Measurements from ENCODE around the gene MPHOSPH10. TPM values are rescaled to one million over a fixed set of nuclear protein-coding genes. Genes with fewer than 3 reads are reported as not detected.
A peak's percentile ranks its signal among the peaks of the same experiment; 100 is the strongest.

The MPHOSPH10 gene
- total RNA-seq, 1 experiment from 2014 or later = 26.9 TPM

DNA sequence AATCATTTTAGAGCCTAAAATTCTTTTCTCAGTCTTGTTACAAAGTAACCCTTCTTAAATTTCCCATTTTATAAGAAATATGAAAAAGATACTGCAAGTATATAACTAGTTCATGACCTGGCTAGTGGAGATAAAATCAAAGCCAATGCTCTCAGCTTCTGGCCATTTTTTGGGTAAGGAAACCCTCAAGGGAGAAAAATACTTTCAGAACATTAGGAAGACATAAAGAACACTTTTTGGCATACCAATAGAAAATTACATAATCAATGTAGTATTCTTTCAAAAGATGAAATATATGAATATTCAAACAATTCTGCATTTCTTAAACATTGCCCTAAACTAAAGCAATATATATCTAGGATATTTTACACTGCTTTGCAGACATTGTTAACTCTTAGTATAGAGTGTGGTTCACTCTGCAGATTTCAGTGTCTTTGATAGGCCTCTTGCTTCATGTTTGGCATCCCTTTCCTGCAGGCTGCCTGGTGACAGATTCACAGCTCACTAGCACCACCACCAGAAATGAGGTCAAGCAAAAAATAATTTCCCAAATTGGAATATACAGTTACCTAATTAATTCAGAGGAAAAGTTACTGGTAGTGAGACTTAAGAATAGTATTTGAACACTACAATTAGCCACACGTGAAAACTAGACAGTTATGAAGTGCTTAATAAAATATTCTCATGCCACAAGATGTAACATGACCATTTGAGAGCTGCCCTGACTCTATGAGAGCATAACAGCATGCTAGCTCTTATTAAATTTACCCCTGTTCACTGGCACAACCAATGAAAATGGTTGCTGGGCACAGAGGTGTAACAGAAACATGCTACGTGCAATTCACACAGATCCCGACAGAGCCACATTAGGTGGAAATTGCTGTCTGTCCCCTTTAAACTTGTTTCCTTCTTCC is 60.5 kb downstream of the MPHOSPH10 start:
- no peaks in the 10 kb centered on the region for H4K20me1 ChIP-seq (ENCODE audit: insufficient read depth)
- no peak for DNase-seq
- intact Hi-C loops (cut with micrococcal nuclease; ENCODE audit: unreplicated experiment) = no loop called here
- no peaks in the 10 kb centered on the region for H3K27me3 ChIP-seq (ENCODE audit: insufficient read depth, low read depth)
- H3F3A ChIP-seq (ENCODE audit: insufficient read depth, low read depth) = no peaks in the 10 kb centered on the region
- BruUV-seq (replicated peaks) = no TSS peak
- no peak overlapping the region for H2AFZ ChIP-seq
- H3K36me3 ChIP-seq (ENCODE audit: low read depth) = no peaks in the 10 kb centered on the region
- H3K27ac ChIP-seq = no peak overlapping the region
- H3K79me2 ChIP-seq (ENCODE audit: low read depth) = no peaks in the 10 kb centered on the region
- POLR2A ChIA-PET (ENCODE audit: unreplicated experiment) = no interaction called here
- H3K9me3 ChIP-seq (ENCODE audit: insufficient read depth, low read depth) = no peaks in the 10 kb centered on the region
- H3K4me1 ChIP-seq (replicated peaks; ENCODE audit: insufficient read depth) = no peaks in the 10 kb centered on the region
- no peak overlapping the region for H3K4me2 ChIP-seq
- H3K9me2 ChIP-seq (ENCODE audit: insufficient read depth) = no peaks in the 10 kb centered on the region
- CTCF ChIA-PET = interaction anchor here (0.5 kb wide), 1 partner anchor 36 kb away, joined by 4 read pairs; the partner anchor contains the start of gene PAIP2B
- TF ChIP-seq CTCF (conservative IDR thresholded peaks at IDR 0.05) (peak; percentile 58), EZH2 (IDR thresholded peaks at IDR 0.05; ENCODE audit: low read depth) (no peak)
- no peak overlapping the region for H3K4me3 ChIP-seq

- ChIA-PET CTCF (interaction anchor here (0.5 kb wide), 1 partner anchor 35 kb away, joined by 4 read pairs; the partner anchor contains the start of gene PAIP2B), POLR2A (ENCODE audit: unreplicated experiment) (no interaction called here)
- Histone ChIP-seq H2AFZ (no peak overlapping the region), H3K27ac (no peak overlapping the region), H3K27me3 (ENCODE audit: insufficient read depth, low read depth) (no peaks in the 10 kb centered on the region), H3K79me2 (ENCODE audit: low read depth) (no peaks in the 10 kb centered on the region), H4K20me1 (ENCODE audit: insufficient read depth) (no peaks in the 10 kb centered on the region), H3K4me1 (replicated peaks; ENCODE audit: insufficient read depth) (no peaks in the 10 kb centered on the region), H3F3A (ENCODE audit: insufficient read depth, low read depth) (no peaks in the 10 kb centered on the region), H3K36me3 (ENCODE audit: low read depth) (no peaks in the 10 kb centered on the region), H3K4me2 (no peak overlapping the region), H3K9me3 (ENCODE audit: insufficient read depth, low read depth) (no peaks in the 10 kb centered on the region), H3K9me2 (ENCODE audit: insufficient read depth) (no peaks in the 10 kb centered on the region), H3K4me3 (no peak overlapping the region)
- BruUV-seq (replicated peaks) = no TSS peak
- no peak for DNase-seq
- intact Hi-C loops (cut with micrococcal nuclease; ENCODE audit: unreplicated experiment) = no loop called here
- TF ChIP-seq CTCF (conservative IDR thresholded peaks at IDR 0.05) (no peak), EZH2 (IDR thresholded peaks at IDR 0.05; ENCODE audit: low read depth) (no peak)
Measured at GRCh38 chr2:71191570-71191943, 61.1 kb downstream of the MPHOSPH10 start.

Other genes with a start within 250 kb of the MPHOSPH10 start
- 0.58 TPM in 1 of 2 replicates, not detected in the other for gene VAX2, start 230.1 kb upstream of the MPHOSPH10 start, total RNA-seq (2021)
- gene ATP6V1B1, start 194.7 kb upstream of the MPHOSPH10 start, total RNA-seq (2021) = 7.8 and 13.9 TPM in 2 replicates
- gene ANKRD53, start 152.0 kb upstream of the MPHOSPH10 start, total RNA-seq (2021) = not detected in 2 replicates
- gene TEX261, start 135.8 kb upstream of the MPHOSPH10 start, total RNA-seq (2021) = 30.3 and 47.6 TPM in 2 replicates
- gene NAGK, start 62.0 kb upstream of the MPHOSPH10 start, total RNA-seq (2021) = 32.6 and 34.1 TPM in 2 replicates
- gene MCEE, start 405 bp upstream of the MPHOSPH10 start, total RNA-seq (2021) = 12.5 and 15.8 TPM in 2 replicates
- 5.4 and 6.1 TPM in 2 replicates for gene PAIP2B, start 96.5 kb downstream of the MPHOSPH10 start, total RNA-seq (2021)
- gene ZNF638, start 201.1 kb downstream of the MPHOSPH10 start, total RNA-seq (2021) = 109 and 122 TPM in 2 replicates

Data from PC-9 (cell line).